Heart right ventricle (tissue), 16 donors: Measurements from ENCODE around the gene UGP2. TPM values are rescaled to one million over a fixed set of nuclear protein-coding genes. Genes with fewer than 3 reads are reported as not detected.

ENCODE experiments used
- ATAC-seq, 8 donors: fragments of 200-7000 bp; cut with Tn5 transposase; one replicate each; pipeline ENCODE4 v1.9.1; 2020; ENCODE audit warnings: mild to moderate bottlenecking in 8 of 8, moderate library complexity in 8 of 8, moderate number of reproducible peaks in 1 of 8
- DNase-seq, 2 donors: peaks; one replicate each; pipeline ENCODE4 v3.0.0-alpha.2; 2020
- H3K27ac ChIP-seq, 10 donors: fragments of 200-600 bp; sonication (generic) in 2 of 10; one replicate each; pipeline versions ENCODE4 v1.5.0 to v1.8.0; 2020 to 2022; ENCODE audit warnings: mild to moderate bottlenecking in 3 of 10
- H3K27me3 ChIP-seq, 7 donors: fragments of 200-600 bp; one replicate each; pipeline ENCODE4 v1.8.0; 2021 to 2022; ENCODE audit warnings: mild to moderate bottlenecking in 2 of 7
- H3K36me3 ChIP-seq, 9 donors: fragments of 200-600 bp; sonication (generic) in 1 of 9; one replicate each; pipeline versions ENCODE4 v1.5.0 to v1.8.0; 2020 to 2022; ENCODE audit warnings: mild to moderate bottlenecking in 2 of 9
- H3K4me1 ChIP-seq, 9 donors: fragments of 200-600 bp; sonication (generic) in 1 of 9; one replicate each; pipeline versions ENCODE4 v1.5.0 to v1.8.0; 2020 to 2022; ENCODE audit warnings: mild to moderate bottlenecking in 4 of 9
- H3K4me3 ChIP-seq, 10 donors: fragments of 200-600 bp; sonication (generic) in 2 of 10; one replicate each; pipeline versions ENCODE4 v1.5.0 to v1.8.0; 2020 to 2022; ENCODE audit warnings: mild to moderate bottlenecking in 7 of 10, moderate library complexity in 2 of 10
- H3K9me3 ChIP-seq, 11 donors: fragments of 200-600 bp in 10 of 11; sonication (generic) in 2 of 11; one replicate each; pipeline versions ENCODE4 v1.5.0 to v1.8.0; 2013 to 2022; ENCODE audit warnings: mild to moderate bottlenecking in 2 of 11, control low read depth in 1 of 11, moderate library complexity in 1 of 11
- CTCF ChIP-seq, 9 donors: fragments of 200-600 bp; sonication (generic) in 2 of 9; IDR thresholded peaks; one replicate each; pipeline versions ENCODE4 v1.5.0 to v1.8.0; 2021 to 2022; ENCODE audit warnings: antibody characterized with exemption in 9 of 9, mild to moderate bottlenecking in 5 of 9, moderate library complexity in 1 of 9
- whole genome bisulfite sequencing, 2 donors: extraction: QIAGEN DNeasy Blood & Tissue Kit; methylation state at CpG; one replicate each; pipeline ENCODE4 v1.1.7; 2013; ENCODE audit warnings: inconsistent platforms in 1 of 2; 5-methylcytosine and 5-hydroxymethylcytosine counted together
- intact Hi-C, 10 donors: fragments of 100-400 bp; cut with DNase I; formaldehyde crosslinking; loops; one replicate each; pipeline versions ENCODE4 v1.11.1 to v1.14.2; 2022
- long read RNA-seq, 3 donors: library from polyadenylated mRNA; unstranded; transcript quantifications; one replicate each; pipeline ENCODE4 v2.0.0, GENCODE V29; 2020 to 2021
- polyA plus RNA-seq, 2 donors: library from polyadenylated mRNA; stranded (reverse); fragments of 200-250 nt; gene quantifications; one replicate each; pipeline ENCODE4 v1.2.3, GENCODE V29; 2013
- total RNA-seq, 10 donors: library from RNA; stranded (reverse); fragmentation: NEBNext Ultra II Directional in 3 of 10; extraction: Animal tissue kit (Norgen Biotek cat#: 25700) in 3 of 10; gene quantifications; one replicate each; pipeline versions ENCODE4 v1.2.1 to v1.2.4, GENCODE V29; 2021 to 2023
- donor health status: Arrhythmogenic right ventricular cardiomyopathy.
- donor health status: ischemic (EF 13 %, LVEDD 7.1; RV severe dilation, severe dysfunction).
- donor health status: healthy with polysubstance abuse.
- donor health status: DM: no; HTN: yes; CAD: no.
- donor health status: DM: no; HTN: no; CAD: no.
- donor health status: ischemic (EF 25% LVEDD 6.9; RV normal size, moderate dysfunction).
- donor health status: ischemic (EF 25% LVEDD 5.7; RV mildly dilated, moderate dysfunction).
- donor health status: healthy.
- donor health status: DM: yes; HTN: yes; CAD: no.
- donor health status: Ischemic cardiomyopathy.
- donor health status: ischemic (EF 35%, LVEDD 5.7; RV mildly dilated, moderate dysfunction).
- donor health status: nonischemic (EF 11% LVEDD 7.7; RV severe dilation, severe dysfunction).
- donor health status: DM: yes; HTN: yes; CAD: no.
- donor health status: PGD.
- donor health status: ischemic (EF 29% LVEDD 5.4; RV normal size, mild dysfunction).
- donor health status: nonischemic (EF 23%, LVEDD 6.1; RV moderate dilation, normal function).

UGP2 gene
- total RNA-seq (100 to 1,000 TPM; 250 to 457 (median 371) TPM), polyA plus RNA-seq (100 to 1,000 TPM; 139 to 632 TPM)
- long read RNA-seq, donor 1, transcript UGP2-207 (11 exons, 2,057 nt), result minor isoform, 11 of 310 reads
- long read RNA-seq, donor 1, transcript UGP2-202 (10 exons, 2,136 nt), result major isoform, 188 of 310 reads
- long read RNA-seq, donor 1, transcript UGP2-201 (10 exons, 2,338 nt), result minor isoform, 77 of 310 reads
- long read RNA-seq, donor 1, partial matches to known transcripts, result 13 of 310 reads
- long read RNA-seq, donor 1, other reads (novel, unspliced or antisense), result 20 of 310 reads
- long read RNA-seq, donor 2, transcript UGP2-202 (10 exons, 2,136 nt), result major isoform, 241 of 389 reads
- long read RNA-seq, donor 2, transcript UGP2-203 (10 exons, 1,955 nt), result minor isoform, 5 of 389 reads
- long read RNA-seq, donor 2, transcript UGP2-201 (10 exons, 2,338 nt), result minor isoform, 110 of 389 reads
- long read RNA-seq, donor 2, transcript UGP2-207 (11 exons, 2,057 nt), result minor isoform, 9 of 389 reads
- long read RNA-seq, donor 2, partial matches to known transcripts, result 10 of 389 reads
- long read RNA-seq, donor 2, other reads (novel, unspliced or antisense), result 14 of 389 reads
- long read RNA-seq, donor 3, transcript UGP2-203 (10 exons, 1,955 nt), result minor isoform, 20 of 884 reads
- long read RNA-seq, donor 3, transcript UGP2-202 (10 exons, 2,136 nt), result minor isoform, 364 of 884 reads
- long read RNA-seq, donor 3, transcript UGP2-201 (10 exons, 2,338 nt), result major isoform, 415 of 884 reads
- long read RNA-seq, donor 3, transcript UGP2-207 (11 exons, 2,057 nt), result minor isoform, 6 of 884 reads
- long read RNA-seq, donor 3, partial matches to known transcripts, result 41 of 884 reads
- long read RNA-seq, donor 3, other reads (novel, unspliced or antisense), result 37 of 884 reads

DNA sequence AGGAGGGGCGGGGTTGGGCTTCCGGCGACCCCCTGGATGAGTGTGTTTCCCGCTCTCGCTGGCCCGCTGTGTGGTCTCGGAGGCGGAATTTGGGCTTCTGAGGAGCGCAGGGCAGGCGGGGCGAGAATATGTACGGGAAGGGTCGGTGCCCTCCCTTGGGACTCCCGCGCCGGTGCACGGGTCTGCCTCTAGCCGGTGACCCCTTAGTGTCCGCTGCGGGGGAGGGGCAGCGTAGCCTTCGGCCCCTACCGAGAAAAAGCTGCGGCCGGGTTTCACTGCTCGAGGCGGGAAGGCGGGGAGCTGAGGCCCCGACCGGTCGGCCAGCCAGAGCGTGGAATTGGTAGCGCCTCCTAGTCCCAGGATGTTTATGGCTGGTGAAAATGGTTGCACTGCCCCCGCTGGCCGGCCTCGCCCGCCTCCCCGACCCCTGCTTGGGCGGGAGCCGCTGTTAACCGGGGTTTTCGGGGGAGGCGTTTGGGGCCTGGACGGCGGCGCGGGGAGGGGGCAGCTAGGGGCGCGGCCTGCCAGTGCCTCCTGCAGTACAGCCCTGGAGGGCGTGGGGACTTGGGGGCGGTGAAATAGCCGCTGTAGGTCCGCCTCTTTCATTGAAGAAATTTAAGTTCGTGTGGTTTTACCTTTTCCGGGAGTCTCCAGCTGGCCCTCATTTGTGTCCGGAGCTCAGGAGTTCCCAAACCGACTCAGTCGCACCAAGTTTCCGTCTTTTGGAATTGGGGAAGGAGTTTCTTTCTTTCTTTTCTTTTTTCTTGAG, at the start of gene UGP2:
TSS of gene UGP2 (plus strand) at position 643 of the 769 bp plus-strand sequence. CDS start 290 bp downstream, outside the sequence.
- intact Hi-C loops, result loop anchor here in 4 of 10 donors (1.0 to 10.0 kb wide), 4 partner anchors 142 to 257 kb away; partner anchors contain the start of genes MDH1 (in 1 of the 4) and WDPCP (in 1 of the 4)
- ATAC-seq (peak; percentile 86 to 94 (median 91)), DNase-seq (peak; percentile 90 to 91)
- Histone ChIP-seq H3K27ac (peak within 1 kb of the TSS; percentile 93 to 100 (median 98)), H3K27me3 (no peaks in the 10 kb centered on the region), H3K4me3 (peak within 1 kb of the TSS; percentile 75 to 97 (median 88)), H3K36me3 (no peaks in the 10 kb centered on the region), H3K9me3 (no peaks in the 10 kb centered on the region), H3K4me1 (peaks cover 4 to 52% (median 35%) of the 10 kb centered on the region in 9 donors)
- peak in 7 of 9 donors; percentile 12 to 59 (median 21) for TF ChIP-seq CTCF (IDR thresholded peaks at IDR 0.05)
- WGBS, 2 donors, result 0% methylated on average over 58 to 59 of the region's 59 CpGs

GRCh38 chr2:63792530-63792929, 49.2 kb upstream of the UGP2 start:
- intact Hi-C loops, result no loop called here
- DNase-seq, result no peak
- 93 to 97% methylated on average over 1 of the region's 1 CpG for WGBS, 2 donors
- no peak for TF ChIP-seq CTCF (IDR thresholded peaks at IDR 0.05)
- H3K4me1 ChIP-seq, result peaks cover 0 to 22% (median 8%) of the 10 kb centered on the region in 9 donors
- no peaks in the 10 kb centered on the region for H3K36me3 ChIP-seq
- ATAC-seq, result no peak
- no peak overlapping the region for H3K27ac ChIP-seq
- no peaks in the 10 kb centered on the region for H3K9me3 ChIP-seq
- no peaks in the 10 kb centered on the region for H3K27me3 ChIP-seq
- H3K4me3 ChIP-seq, result no peak overlapping the region

- peaks cover 0 to 4% (median 2%) of the 10 kb centered on the region in 9 donors for H3K4me1 ChIP-seq
- H3K9me3 ChIP-seq, result no peaks in the 10 kb centered on the region
- intact Hi-C loops, result no loop called here
- no peak overlapping the region for H3K4me3 ChIP-seq
- no peaks in the 10 kb centered on the region for H3K36me3 ChIP-seq
- 93 to 97% methylated on average over 1 of the region's 1 CpG for WGBS, 2 donors
- ATAC-seq, result peak in 3 of 8 donors; percentile 47 to 53 (median 48)
- H3K27me3 ChIP-seq, result no peaks in the 10 kb centered on the region
- H3K27ac ChIP-seq, result no peak overlapping the region
- DNase-seq, result no peak
- no peak for TF ChIP-seq CTCF (IDR thresholded peaks at IDR 0.05)
Measured at GRCh38 chr2:63796366-63796765, 45.3 kb upstream of the UGP2 start.
